Esophagus squamous epithelium (tissue), 5 donors: ENCODE data around the gene PA2G4. TPM values are rescaled to one million over a fixed set of nuclear protein-coding genes. Genes with fewer than 3 reads are reported as not detected.

Experiments
- DNase-seq: peaks from one replicate; lab custom pipeline; 2025; lab: John Stamatoyannopoulos, UW
- H3K27ac ChIP-seq, 4 donors: fragments of 200-600 bp; sonication (generic); one replicate each; pipeline ENCODE4 v1.5.1; 2016 to 2019; ENCODE audit warnings: mild to moderate bottlenecking in 1 of 4
- H3K27me3 ChIP-seq, 4 donors: fragments of 200-600 bp; sonication (generic); 1 replicate in 3 of 4; 2 replicates in 1 of 4; pipeline versions ENCODE4 v1.5.1 to v1.6.0; 2017 to 2021; ENCODE audit warnings: antibody characterized with exemption in 1 of 4
- H3K36me3 ChIP-seq, 3 donors: fragments of 200-600 bp; sonication (generic); one replicate each; pipeline ENCODE4 v1.5.1; 2016 to 2019
- H3K4me1 ChIP-seq, 3 donors: fragments of 200-600 bp; sonication (generic); one replicate each; pipeline ENCODE4 v1.5.1; 2017 to 2019
- H3K4me3 ChIP-seq, 4 donors: fragments of 200-600 bp; sonication (generic); 1 replicate in 3 of 4; 2 replicates in 1 of 4; pipeline ENCODE4 v1.5.1; 2016 to 2019; ENCODE audit warnings: mild to moderate bottlenecking in 2 of 4, moderate library complexity in 1 of 4
- H3K9me3 ChIP-seq, 3 donors: fragments of 200-600 bp; sonication (generic); one replicate each; pipeline ENCODE4 v1.5.1; 2016 to 2019
- CTCF ChIP-seq, 6 experiments: fragments of 450-650 bp in 4 of 6; fragments of 200-600 bp in 2 of 6; sonication (generic) in 2 of 6; IDR thresholded peaks; one replicate each; pipeline ENCODE4 v1.5.1; 2016 to 2019; ENCODE audit warnings: antibody characterized with exemption in 6 of 6, mild to moderate bottlenecking in 4 of 6, moderate library complexity in 4 of 6
- POLR2A ChIP-seq, 4 donors: fragments of 450-650 bp; IDR thresholded peaks; one replicate each; pipeline ENCODE4 v1.6.1; 2017; ENCODE audit warnings: antibody characterized with exemption in 4 of 4, mild to moderate bottlenecking in 4 of 4, moderate library complexity in 3 of 4
- WGBS, 2 donors: methylation state at CpG; one replicate each; pipeline ENCODE4 v1.1.5; 2018; 5-methylcytosine and 5-hydroxymethylcytosine counted together
- intact Hi-C: fragments of 100-400 bp; cut with DNase I; formaldehyde crosslinking; loops from one replicate; pipeline ENCODE4 v1.15.0; 2022
- total RNA-seq, 4 donors: library from RNA; depleted of rRNA; stranded (reverse); fragments of >200 nt; gene quantifications; one replicate each; pipeline ENCODE4 v1.1.0, GENCODE V29; 2016
- donor health status: DM: yes; HTN: yes; CAD: no.

PA2G4 gene
- total RNA-seq, 4 donors from 2014 or later: 89.3 to 206 (median 176) TPM

- Histone ChIP-seq H3K27ac (peak overlapping the region; percentile 85 to 98 (median 96)), H3K36me3 (peaks cover 15 to 37% (median 20%) of the 10 kb centered on the region in 3 donors), H3K4me3 (peak overlapping the region; percentile 51 to 97 (median 83)), H3K27me3 (no peaks in the 10 kb centered on the region), H3K9me3 (no peaks in the 10 kb centered on the region), H3K4me1 (peaks cover 23 to 60% (median 30%) of the 10 kb centered on the region in 3 donors)
- WGBS, 2 donors: 1% methylated on average over 15 to 16 of the region's 20 CpGs
- intact Hi-C loops: loop anchor here (5.0 kb wide), 1 partner anchor 59 kb away; the partner anchor contains the start of gene SMARCC2
- TF ChIP-seq POLR2A (IDR thresholded peaks at IDR 0.05) (no peak), CTCF (IDR thresholded peaks at IDR 0.05) (no peak)
- DNase-seq: no peak
Observed at GRCh38 chr12:56128670-56129205, 24.4 kb downstream of the PA2G4 start.

- DNase-seq: no peak
- TF ChIP-seq CTCF (IDR thresholded peaks at IDR 0.05) (no peak), POLR2A (IDR thresholded peaks at IDR 0.05) (peak in 2 of 4 donors; percentile 58 to 68)
Observed at GRCh38 chr12:56129206-56129941, 25.0 kb downstream of the PA2G4 start.

GRCh38 chr12:56129942-56130495 is 25.7 kb downstream of the PA2G4 start:
- Histone ChIP-seq H3K4me3 (peak overlapping the region in 3 of 4 donors; percentile 72 to 97 (median 94)), H3K36me3 (peaks cover 26 to 50% (median 28%) of the 10 kb centered on the region in 3 donors), H3K4me1 (peaks cover 23 to 57% (median 30%) of the 10 kb centered on the region in 3 donors), H3K9me3 (no peaks in the 10 kb centered on the region), H3K27me3 (no peaks in the 10 kb centered on the region), H3K27ac (peak overlapping the region; percentile 85 to 98 (median 96))
- intact Hi-C loops: loop anchor here (5.0 kb wide), 1 partner anchor 57 kb away; the partner anchor contains the start of gene SMARCC2
- TF ChIP-seq CTCF (IDR thresholded peaks at IDR 0.05) (no peak), POLR2A (IDR thresholded peaks at IDR 0.05) (no peak)
- 61 to 65% methylated on average over 22 of the region's 22 CpGs for WGBS, 2 donors
- DNase-seq: no peak

More at GRCh38 chr12:56129206-56129941, 25.0 kb downstream of the PA2G4 start:
- intact Hi-C loops: loop anchor here (5.0 kb wide), 1 partner anchor 58 kb away; the partner anchor contains the start of gene SMARCC2
- Histone ChIP-seq H3K4me1 (peaks cover 23 to 60% (median 30%) of the 10 kb centered on the region in 3 donors), H3K36me3 (peaks cover 21 to 44% (median 26%) of the 10 kb centered on the region in 3 donors), H3K9me3 (no peaks in the 10 kb centered on the region), H3K27me3 (no peaks in the 10 kb centered on the region), H3K4me3 (peak overlapping the region; percentile 51 to 97 (median 83)), H3K27ac (peak overlapping the region; percentile 85 to 98 (median 96))
- 0 to 2% methylated on average over 12 to 13 of the region's 29 CpGs for WGBS, 2 donors

GRCh38 chr12:56130876-56131275 is 26.5 kb downstream of the PA2G4 start:
- intact Hi-C loops: no loop called here
- no peak for DNase-seq
- TF ChIP-seq CTCF (IDR thresholded peaks at IDR 0.05) (no peak), POLR2A (IDR thresholded peaks at IDR 0.05) (no peak)
- peaks cover 26 to 59% (median 32%) of the 10 kb centered on the region in 3 donors for H3K36me3 ChIP-seq
- H3K27ac ChIP-seq: peak overlapping the region in 3 of 4 donors; percentile 95 to 98 (median 98)
- H3K27me3 ChIP-seq: no peaks in the 10 kb centered on the region
- 82 to 93% methylated on average over 3 to 4 of the region's 4 CpGs for WGBS, 2 donors
- H3K4me1 ChIP-seq: peaks cover 22 to 48% (median 26%) of the 10 kb centered on the region in 3 donors
- H3K4me3 ChIP-seq: no peak overlapping the region
- H3K9me3 ChIP-seq: no peaks in the 10 kb centered on the region
